ENCODE data around the gene FAM162A.
"Not testable (repeated sequence)": the region's sequence is repeated elsewhere in the genome, so short reads cannot be mapped to it uniquely, and the experiment has no call there.

Gene FAM162A

GRCh38 chr3:122421101-122421500 lies 37.1 kb downstream of the FAM162A start:
- no peak for DNase-seq (ENCODE audit: low spot score)

DNA sequence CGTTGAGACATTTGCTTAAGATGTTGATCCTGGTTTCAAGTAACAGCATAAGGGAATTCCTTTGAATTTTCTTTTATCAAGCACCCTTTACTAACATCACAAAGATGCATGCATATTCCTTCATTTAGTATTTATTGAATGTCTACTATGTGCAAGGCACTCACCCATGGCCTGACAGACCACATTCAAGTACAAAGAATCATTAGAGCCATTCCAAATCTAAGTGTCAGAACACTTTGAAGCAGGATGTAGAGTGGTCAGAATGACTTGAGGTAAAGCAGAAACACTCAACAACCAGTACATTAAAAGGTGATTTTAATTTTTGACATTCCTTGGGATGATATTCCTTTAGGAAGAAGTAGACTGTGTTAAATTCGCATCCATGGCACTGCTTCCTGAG lies 37.9 kb downstream of the FAM162A start:
- DNase-seq (ENCODE audit: low spot score): no peak

DNA sequence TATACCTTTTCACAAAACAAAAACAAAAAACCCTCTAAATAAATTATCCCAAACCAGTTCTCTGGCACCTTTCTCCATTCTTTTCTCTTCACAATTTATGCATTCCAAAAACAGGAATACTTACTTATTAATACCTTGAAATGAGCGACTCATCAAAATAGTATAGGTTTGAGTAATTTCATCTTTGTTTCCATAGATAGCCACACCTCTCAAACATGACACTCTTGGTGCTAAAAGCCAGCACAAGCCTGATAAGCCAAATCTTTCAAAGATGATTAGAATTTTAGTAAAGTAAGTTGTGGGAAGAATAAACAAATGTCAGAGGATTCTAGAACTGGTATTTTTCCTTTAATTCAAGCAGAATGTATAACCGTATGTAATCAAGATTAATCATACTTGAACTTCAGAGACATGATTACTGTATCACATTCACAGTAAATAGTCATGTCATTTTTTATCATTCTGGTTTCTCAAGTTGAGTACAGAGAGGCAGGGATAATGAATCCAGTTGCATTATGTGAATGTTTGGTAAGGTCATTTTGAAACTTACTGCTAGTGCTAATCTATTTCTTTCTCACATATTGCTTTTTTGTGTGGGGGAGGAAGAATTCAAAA lies 44.0 kb downstream of the FAM162A start:
- DNase-seq (ENCODE audit: low spot score): no peak

DNA sequence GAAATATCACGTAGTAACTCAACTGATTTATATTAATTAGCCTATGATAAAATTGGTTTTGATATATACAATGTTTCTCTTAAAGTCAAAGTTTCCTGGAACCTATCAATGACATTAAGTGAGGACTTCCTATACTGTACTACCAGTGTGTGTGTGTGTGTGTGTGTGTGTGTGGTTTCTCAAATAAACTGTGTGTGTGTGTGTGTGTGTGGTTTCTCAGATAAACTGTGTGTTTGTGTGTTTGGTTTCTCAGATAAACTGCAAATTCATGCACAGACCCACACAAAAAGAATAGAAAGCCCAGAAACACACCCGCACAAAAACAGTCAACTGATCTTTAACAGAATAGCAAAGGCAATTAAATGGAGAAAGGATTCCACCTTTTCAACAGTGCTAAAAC lies 46.4 kb downstream of the FAM162A start:
- no peak for DNase-seq (ENCODE audit: low spot score)

GRCh38 chr3:122435950-122436349 lies 52.0 kb downstream of the FAM162A start:
- DNase-seq (ENCODE audit: low spot score): no peak

DNA sequence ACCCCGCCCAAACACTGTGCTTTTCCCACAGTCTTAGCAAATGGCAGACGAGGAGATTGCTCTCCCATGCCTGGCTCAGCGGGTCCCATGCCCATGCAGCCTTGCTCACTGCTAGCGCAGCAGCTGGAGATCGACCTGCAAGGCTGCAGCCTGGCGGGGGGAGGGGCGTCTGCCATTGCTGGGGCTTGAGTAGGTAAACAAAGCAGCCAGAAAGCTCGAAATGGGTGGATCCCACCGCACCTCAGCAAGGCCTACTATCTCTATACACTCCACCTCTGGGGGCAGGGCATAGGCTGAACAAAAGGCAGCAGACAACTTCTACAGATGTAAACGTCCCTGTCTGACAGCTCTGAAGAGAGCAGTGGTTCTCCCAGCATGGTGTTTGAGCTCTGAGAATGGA lies 59.1 kb downstream of the FAM162A start:
- no peak for DNase-seq (ENCODE audit: low spot score)

DNA sequence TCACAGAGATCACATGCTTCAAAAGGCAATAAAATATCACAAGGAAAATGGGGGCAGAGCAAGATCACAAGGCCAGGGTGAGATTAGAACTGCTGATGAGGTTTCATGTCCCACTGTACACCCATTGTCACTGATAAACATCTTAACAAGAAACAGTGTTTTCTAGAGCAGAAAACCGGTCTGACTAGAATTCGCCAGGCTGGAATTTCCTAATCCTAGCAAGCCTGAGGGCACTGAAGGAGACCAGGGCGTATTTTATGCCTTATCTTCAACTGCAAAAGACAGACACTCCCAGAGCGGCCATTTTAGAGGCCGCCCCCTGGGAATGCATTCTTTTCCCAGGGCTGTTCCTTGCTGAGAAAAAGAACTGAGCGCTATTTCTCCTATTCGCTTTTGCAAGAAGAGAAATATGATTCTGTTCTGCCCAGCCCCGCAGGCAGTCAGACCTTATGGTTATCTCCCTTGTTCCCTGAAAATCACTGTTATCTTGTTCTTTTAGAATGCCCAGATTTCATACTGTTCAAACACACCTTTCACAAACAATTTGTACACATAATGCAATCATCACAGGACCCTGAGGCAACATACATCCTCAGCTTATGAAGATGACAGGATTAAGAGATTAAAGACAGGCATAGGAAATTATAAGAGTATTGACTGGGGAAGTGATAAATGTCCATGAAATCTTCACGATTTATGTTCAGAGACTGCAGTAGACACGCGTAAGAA lies 59.9 kb downstream of the FAM162A start:
- DNase-seq (ENCODE audit: low spot score): not testable (repeated sequence)

GRCh38 chr3:122444491-122444887 lies 60.5 kb downstream of the FAM162A start:
- DNase-seq (ENCODE audit: low spot score): not testable (repeated sequence)

DNA sequence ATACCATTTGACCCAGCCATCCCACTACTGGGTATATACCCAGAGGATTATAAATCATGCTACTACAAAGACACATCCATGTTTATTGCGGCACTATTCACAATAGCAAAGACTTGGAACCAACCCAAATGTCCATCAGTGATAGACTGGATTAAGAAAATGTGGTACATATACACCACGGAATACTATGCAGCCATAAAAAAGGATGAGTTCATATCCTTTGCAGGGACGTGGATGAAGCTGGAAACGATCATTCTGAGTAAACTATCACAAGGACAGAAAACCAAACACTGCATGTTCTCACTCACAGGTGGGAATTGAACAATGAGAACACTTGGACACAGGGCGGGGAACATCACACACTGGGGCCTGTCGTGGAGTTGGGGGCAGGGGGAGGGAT lies 64.2 kb downstream of the FAM162A start:
- DNase-seq (ENCODE audit: low spot score): not testable (repeated sequence)

GRCh38 chr3:122451371-122451770 lies 67.4 kb downstream of the FAM162A start:
- no peak for DNase-seq (ENCODE audit: low spot score)

- no peak for DNase-seq (ENCODE audit: low spot score)
Measured at GRCh38 chr3:122456074-122456473, 72.1 kb downstream of the FAM162A start.

- DNase-seq (ENCODE audit: low spot score): no peak
Measured at GRCh38 chr3:122457706-122458105, 73.7 kb downstream of the FAM162A start.

DNA sequence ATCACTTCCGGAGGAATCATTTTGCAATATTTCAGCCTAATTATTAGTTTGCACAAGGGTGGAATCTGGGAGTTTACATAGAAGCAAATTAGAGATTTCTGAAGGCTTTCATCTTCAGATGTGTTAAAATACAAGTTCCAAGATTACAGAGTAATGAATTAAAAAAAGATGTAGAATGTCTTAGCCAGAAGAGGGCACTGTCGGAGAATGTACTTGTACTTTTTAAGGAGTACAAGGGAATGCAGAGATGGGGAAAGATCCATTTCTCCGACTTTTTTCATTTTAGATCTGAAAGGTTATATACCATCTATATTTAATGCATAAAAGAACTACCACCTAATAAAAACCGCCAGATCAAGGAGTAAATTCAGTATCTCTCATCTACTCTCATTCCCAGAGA lies 75.0 kb downstream of the FAM162A start:
- DNase-seq (ENCODE audit: low spot score): no peak

- no peak for DNase-seq (ENCODE audit: low spot score)
Measured at GRCh38 chr3:122461806-122462205, 77.8 kb downstream of the FAM162A start.

Measured in HuH-7 (cell line).